Urinary bladder (tissue), 4 donors: Measurements from ENCODE around the gene GALK2. TPM values are rescaled to one million over a fixed set of nuclear protein-coding genes. Genes with fewer than 3 reads are reported as not detected.
"Not testable (repeated sequence)": the region's sequence is repeated elsewhere in the genome, so short reads cannot be mapped to it uniquely, and the experiment has no call there.

Experiments
- DNase-seq: peaks from one replicate; pipeline ENCODE4 v3.0.0-alpha.2; 2015; ENCODE audit errors: extremely low spot score
- H3K27ac ChIP-seq: one replicate; pipeline ENCODE4 v1.5.1; 2013; ENCODE audit warnings: low read depth, mild to moderate bottlenecking, moderate library complexity
- H3K36me3 ChIP-seq: one replicate; pipeline ENCODE4 v1.6.1; 2013; ENCODE audit warnings: mild to moderate bottlenecking, moderate library complexity; ENCODE audit not compliant: insufficient read depth
- H3K4me1 ChIP-seq: one replicate; pipeline ENCODE4 v1.6.1; 2013; ENCODE audit warnings: mild to moderate bottlenecking, moderate library complexity; ENCODE audit not compliant: insufficient read depth
- H3K4me3 ChIP-seq: one replicate; pipeline ENCODE4 v1.5.1; 2013; ENCODE audit warnings: low read depth, low read length
- WGBS: extraction: QIAGEN DNeasy Blood & Tissue Kit; methylation state at CpG from one replicate; pipeline ENCODE4 v1.1.7; 2013; 5-methylcytosine and 5-hydroxymethylcytosine counted together
- polyA plus RNA-seq: library from polyadenylated mRNA; stranded (reverse); fragments of 200-250 nt; gene quantifications from one replicate; pipeline ENCODE4 v1.2.3, GENCODE V29; 2013
- total RNA-seq: library from RNA; depleted of rRNA; stranded (reverse); fragments of >200 nt; gene quantifications from one replicate; pipeline ENCODE4 v1.2.3, GENCODE V29; 2014
- donor health status: healthy with polysubstance abuse.
- donor health status: healthy.

Gene GALK2
- total and polyA plus RNA-seq, 2 donors = 22.2 to 49.8 TPM

- Histone ChIP-seq H3K36me3 (no peaks in the 10 kb centered on the region), H3K4me1 (no peaks in the 10 kb centered on the region), H3K4me3 (no peak overlapping the region), H3K27ac (no peak overlapping the region)
- DNase-seq = no peak
- WGBS = 69% methylated on average over 6 of the region's 6 CpGs
Observed at GRCh38 chr15:49255966-49256759, 86.1 kb downstream of the GALK2 start.

GRCh38 chr15:49265117-49265516, 95.1 kb downstream of the GALK2 start:
- H3K4me3 ChIP-seq, H3K36me3 ChIP-seq, H3K4me1 ChIP-seq, H3K27ac ChIP-seq, DNase-seq: not testable (repeated sequence)
- 97% methylated on average over 12 of the region's 12 CpGs for WGBS

GRCh38 chr15:49265911-49266310, 95.9 kb downstream of the GALK2 start:
- Histone ChIP-seq H3K4me1 (no peaks in the 10 kb centered on the region), H3K4me3 (no peak overlapping the region), H3K27ac (no peak overlapping the region), H3K36me3 (peaks cover 2% of the 10 kb centered on the region)
- WGBS = over 99% methylated on average over 3 of the region's 3 CpGs
- DNase-seq = no peak

GRCh38 chr15:49270541-49271421, 100.7 kb downstream of the GALK2 start:
- 68% methylated on average over 8 of the region's 8 CpGs for WGBS
- H3K4me1 ChIP-seq = no peaks in the 10 kb centered on the region
- DNase-seq = no peak
- H3K27ac ChIP-seq = no peak overlapping the region
- no peak overlapping the region for H3K4me3 ChIP-seq
- peaks cover 2% of the 10 kb centered on the region for H3K36me3 ChIP-seq

GRCh38 chr15:49273734-49274318, 103.8 kb downstream of the GALK2 start:
- no peak for DNase-seq
- no peak overlapping the region for H3K27ac ChIP-seq

GRCh38 chr15:49278751-49279150, 108.7 kb downstream of the GALK2 start:
- H3K27ac ChIP-seq = no peak overlapping the region
- no peaks in the 10 kb centered on the region for H3K36me3 ChIP-seq
- H3K4me1 ChIP-seq = no peaks in the 10 kb centered on the region
- no peak for DNase-seq
- 97% methylated on average over 5 of the region's 5 CpGs for WGBS
- no peak overlapping the region for H3K4me3 ChIP-seq

More at GRCh38 chr15:49273734-49274318, 103.8 kb downstream of the GALK2 start:
- 52% methylated on average over 2 of the region's 2 CpGs for WGBS
- Histone ChIP-seq H3K4me3 (no peak overlapping the region), H3K36me3 (peaks cover 2% of the 10 kb centered on the region), H3K4me1 (no peaks in the 10 kb centered on the region)

GRCh38 chr15:49279521-49280456, 109.7 kb downstream of the GALK2 start:
- 96% methylated on average over 4 of the region's 4 CpGs for WGBS
- no peak overlapping the region for H3K27ac ChIP-seq
- H3K4me3 ChIP-seq = no peak overlapping the region
- no peaks in the 10 kb centered on the region for H3K4me1 ChIP-seq
- no peak for DNase-seq
- no peaks in the 10 kb centered on the region for H3K36me3 ChIP-seq

GRCh38 chr15:49282366-49282765, 112.3 kb downstream of the GALK2 start:
- H3K4me1 ChIP-seq = no peaks in the 10 kb centered on the region
- H3K27ac ChIP-seq = no peak overlapping the region
- no peak for DNase-seq
- no peak overlapping the region for H3K4me3 ChIP-seq
- H3K36me3 ChIP-seq = peaks cover 3% of the 10 kb centered on the region
- WGBS = 81% methylated on average over 1 of the region's 1 CpG

GRCh38 chr15:49286649-49287404, 116.8 kb downstream of the GALK2 start:
- WGBS = 69% methylated on average over 4 of the region's 4 CpGs
- no peak overlapping the region for H3K4me3 ChIP-seq
- peaks cover 4% of the 10 kb centered on the region for H3K36me3 ChIP-seq
- no peak overlapping the region for H3K27ac ChIP-seq
- H3K4me1 ChIP-seq = no peaks in the 10 kb centered on the region
- no peak for DNase-seq

GRCh38 chr15:49287481-49287880, 117.4 kb downstream of the GALK2 start:
- H3K4me3 ChIP-seq = no peak overlapping the region
- no peaks in the 10 kb centered on the region for H3K4me1 ChIP-seq
- no peak for DNase-seq
- no peak overlapping the region for H3K27ac ChIP-seq
- peaks cover 4% of the 10 kb centered on the region for H3K36me3 ChIP-seq

GRCh38 chr15:49288391-49288790, 118.3 kb downstream of the GALK2 start:
- H3K36me3 ChIP-seq = peaks cover 4% of the 10 kb centered on the region
- DNase-seq = no peak
- no peak overlapping the region for H3K4me3 ChIP-seq
- 85% methylated on average over 2 of the region's 2 CpGs for WGBS
- H3K27ac ChIP-seq = no peak overlapping the region
- no peaks in the 10 kb centered on the region for H3K4me1 ChIP-seq

GRCh38 chr15:49290191-49290590, 120.1 kb downstream of the GALK2 start:
- Histone ChIP-seq H3K27ac (no peak overlapping the region), H3K4me1 (no peaks in the 10 kb centered on the region), H3K4me3 (no peak overlapping the region), H3K36me3 (peaks cover 4% of the 10 kb centered on the region)
- no peak for DNase-seq
- WGBS = 76% methylated on average over 1 of the region's 1 CpG
